Measurements from ENCODE around the gene CYP4F11.
"Not testable (repeated sequence)": the region's sequence is repeated elsewhere in the genome, so short reads cannot be mapped to it uniquely, and the experiment has no call there.

Gene CYP4F11

GRCh38 chr19:15934332-15935078 is at the start of gene CYP4F11:
CYP4F11 (minus strand) TSS chr19:15934529; CDS start chr19:15934408, 121 bp downstream.
- no peak for DNase-seq

- DNase-seq, result no peak
Observed at GRCh38 chr19:15979293-15979692, 45.0 kb upstream of the CYP4F11 start.

- DNase-seq, result no peak
Observed at GRCh38 chr19:15977690-15978089, 43.4 kb upstream of the CYP4F11 start.

- DNase-seq, result no peak
Observed at GRCh38 chr19:15976836-15977689, 42.7 kb upstream of the CYP4F11 start.

GRCh38 chr19:15974856-15975255 is 40.5 kb upstream of the CYP4F11 start:
- DNase-seq, result peak; percentile 75

GRCh38 chr19:15972043-15972442 is 37.7 kb upstream of the CYP4F11 start:
- DNase-seq, result not testable (repeated sequence)

GRCh38 chr19:15971224-15971780 is 37.0 kb upstream of the CYP4F11 start:
- DNase-seq, result no peak

GRCh38 chr19:15964231-15964630 is 29.9 kb upstream of the CYP4F11 start:
- DNase-seq, result no peak

- no peak for DNase-seq
Observed at GRCh38 chr19:15962319-15962718, 28.0 kb upstream of the CYP4F11 start.

- no peak for DNase-seq
Observed at GRCh38 chr19:15954820-15955219, 20.5 kb upstream of the CYP4F11 start.

- DNase-seq, result no peak
Observed at GRCh38 chr19:15948223-15949058, 14.1 kb upstream of the CYP4F11 start, which contains the start of gene OR10H4. OR10H4 (plus strand) TSS chr19:15949008; CDS start chr19:15949008, 0 bp downstream.

- no peak for DNase-seq
Observed at GRCh38 chr19:15945301-15945700, 11.0 kb upstream of the CYP4F11 start.

GRCh38 chr19:15944401-15944800 is 10.1 kb upstream of the CYP4F11 start:
- no peak for DNase-seq

- DNase-seq, result no peak
Observed at GRCh38 chr19:15937771-15938170, 3.4 kb upstream of the CYP4F11 start.

- no peak for DNase-seq
Observed at GRCh38 chr19:15936950-15937349, 2.6 kb upstream of the CYP4F11 start.

- DNase-seq, result no peak
Observed at GRCh38 chr19:15936173-15936572, 1.8 kb upstream of the CYP4F11 start.

GRCh38 chr19:15935167-15935702 is 906 bp upstream of the CYP4F11 start:
- DNase-seq, result no peak

GRCh38 chr19:15933761-15934331 is 483 bp downstream of the CYP4F11 start:
- DNase-seq, result not testable (repeated sequence)

GRCh38 chr19:15928321-15928720 is 6.0 kb downstream of the CYP4F11 start:
- DNase-seq, result no peak

- no peak for DNase-seq
Observed at GRCh38 chr19:15926484-15926883, 7.8 kb downstream of the CYP4F11 start.

GRCh38 chr19:15923702-15924101 is 10.6 kb downstream of the CYP4F11 start:
- no peak for DNase-seq

- no peak for DNase-seq
Observed at GRCh38 chr19:15922021-15922420, 12.3 kb downstream of the CYP4F11 start.
